KMS-11 (cell line): ENCODE results near the gene SLC49A4.

ENCODE experiments used
- H2AFZ ChIP-seq: fragments of 200-600 bp; sonication (generic); 2 replicates; pipeline ENCODE4 v1.6.1; 2016; ENCODE audit warnings: antibody characterized with exemption, mixed run types, low read depth
- H3K27ac ChIP-seq: fragments of 200-600 bp; sonication (generic); 2 replicates; pipeline ENCODE4 v1.6.1; 2016; ENCODE audit warnings: mild to moderate bottlenecking, mixed run types
- H3K27me3 ChIP-seq: fragments of 200-600 bp; sonication (generic); 2 replicates; pipeline ENCODE4 v1.6.1; 2017; ENCODE audit warnings: mild to moderate bottlenecking, low read depth, mixed run types, moderate library complexity; ENCODE audit not compliant: insufficient read depth
- H3K36me3 ChIP-seq: fragments of 200-600 bp; sonication (generic); 2 replicates; pipeline ENCODE4 v1.6.1; 2017; ENCODE audit warnings: mild to moderate bottlenecking, mixed run types; ENCODE audit not compliant: insufficient read depth
- H3K4me1 ChIP-seq: fragments of 200-600 bp; sonication (generic); 2 replicates; pipeline ENCODE4 v1.6.1; 2016; ENCODE audit warnings: mild to moderate bottlenecking, low read depth, mixed run types; ENCODE audit not compliant: poor library complexity, severe bottlenecking
- H3K4me2 ChIP-seq: fragments of 200-600 bp; sonication (generic); 2 replicates; pipeline ENCODE4 v1.7.0; 2016; ENCODE audit warnings: mild to moderate bottlenecking, mixed run types
- H3K4me3 ChIP-seq: fragments of 200-600 bp; sonication (generic); IDR thresholded peaks from 2 replicates; pipeline ENCODE4 v1.6.1; 2017; ENCODE audit warnings: low read depth, low read length, mixed read lengths; ENCODE audit not compliant: insufficient read depth
- H3K79me2 ChIP-seq: fragments of 200-600 bp; sonication (generic); 2 replicates; pipeline ENCODE4 v1.6.1; 2016; ENCODE audit warnings: low read depth, mixed run types; ENCODE audit not compliant: insufficient read depth
- H3K9ac ChIP-seq: fragments of 200-600 bp; sonication (generic); 2 replicates; pipeline ENCODE4 v1.6.1; 2016; ENCODE audit warnings: mild to moderate bottlenecking, mixed run types
- H4K20me1 ChIP-seq: fragments of 200-600 bp; sonication (generic); 2 replicates; pipeline ENCODE4 v1.6.1; 2016; ENCODE audit warnings: mild to moderate bottlenecking, mixed run types; ENCODE audit not compliant: insufficient read depth
- CTCF ChIP-seq: fragments of 200-600 bp; sonication (generic); conservative IDR thresholded peaks from 2 replicates; pipeline ENCODE4 v1.6.1; 2017; ENCODE audit warnings: low read depth, mild to moderate bottlenecking, antibody characterized with exemption, low read length, moderate library complexity, mixed read lengths

Gene SLC49A4

GRCh38 chr3:122824465-122825381 lies 29.9 kb downstream of the SLC49A4 start:
- no peaks in the 10 kb centered on the region for H3K4me1 ChIP-seq
- no peak overlapping the region for H3K4me3 ChIP-seq
- TF ChIP-seq CTCF: no peak
- no peaks in the 10 kb centered on the region for H3K79me2 ChIP-seq
- no peaks in the 10 kb centered on the region for H3K36me3 ChIP-seq
- H4K20me1 ChIP-seq: no peaks in the 10 kb centered on the region
- no peak overlapping the region for H2AFZ ChIP-seq
- no peaks in the 10 kb centered on the region for H3K27me3 ChIP-seq
- H3K4me2 ChIP-seq: no peak overlapping the region
- H3K9ac ChIP-seq: no peak overlapping the region
- H3K27ac ChIP-seq: no peak overlapping the region

- no peak overlapping the region for H3K27ac ChIP-seq
- no peak overlapping the region for H2AFZ ChIP-seq
- no peaks in the 10 kb centered on the region for H3K36me3 ChIP-seq
- H3K4me2 ChIP-seq: no peak overlapping the region
- no peak for TF ChIP-seq CTCF
- H4K20me1 ChIP-seq: no peaks in the 10 kb centered on the region
- no peaks in the 10 kb centered on the region for H3K4me1 ChIP-seq
- no peak overlapping the region for H3K4me3 ChIP-seq
- no peaks in the 10 kb centered on the region for H3K27me3 ChIP-seq
- no peak overlapping the region for H3K9ac ChIP-seq
- no peaks in the 10 kb centered on the region for H3K79me2 ChIP-seq
These were observed 30.6 kb downstream of the SLC49A4 start for GRCh38 chr3:122825460-122825859.

GRCh38 chr3:122826278-122826677 lies 31.4 kb downstream of the SLC49A4 start:
- Histone ChIP-seq H3K27me3 (no peaks in the 10 kb centered on the region), H3K4me2 (no peak overlapping the region), H3K4me3 (no peak overlapping the region), H3K9ac (no peak overlapping the region), H4K20me1 (no peaks in the 10 kb centered on the region), H2AFZ (no peak overlapping the region), H3K36me3 (no peaks in the 10 kb centered on the region), H3K4me1 (no peaks in the 10 kb centered on the region), H3K79me2 (no peaks in the 10 kb centered on the region), H3K27ac (no peak overlapping the region)
- no peak for TF ChIP-seq CTCF

DNA sequence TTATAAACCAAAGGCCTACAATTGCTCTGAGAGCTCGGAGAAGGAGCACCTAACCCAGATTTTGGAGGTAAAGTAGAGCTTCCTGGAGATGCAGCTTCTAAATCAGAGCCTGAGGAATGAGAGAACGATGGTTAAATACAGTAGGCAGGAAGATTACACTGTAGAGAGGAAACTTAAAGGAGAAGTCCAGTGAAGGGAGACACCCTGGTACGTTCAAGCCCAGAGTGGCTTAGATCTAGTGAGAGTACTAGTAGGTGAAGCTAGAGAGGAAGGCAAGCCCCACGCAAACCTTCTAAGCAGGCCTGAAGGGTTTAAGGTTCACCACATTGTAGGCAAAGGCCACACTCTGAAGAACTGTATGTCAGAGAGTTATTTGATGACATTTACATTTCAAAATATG lies 33.4 kb downstream of the SLC49A4 start:
- Histone ChIP-seq H3K4me1 (no peaks in the 10 kb centered on the region), H4K20me1 (no peaks in the 10 kb centered on the region), H2AFZ (no peak overlapping the region), H3K79me2 (no peaks in the 10 kb centered on the region), H3K27me3 (no peaks in the 10 kb centered on the region), H3K36me3 (no peaks in the 10 kb centered on the region), H3K27ac (no peak overlapping the region), H3K9ac (no peak overlapping the region), H3K4me3 (no peak overlapping the region), H3K4me2 (no peak overlapping the region)
- no peak for TF ChIP-seq CTCF
